Lower leg skin (tissue), 4 donors: Measurements from ENCODE around the gene PTPN7. TPM values are rescaled to one million over a fixed set of nuclear protein-coding genes. Genes with fewer than 3 reads are reported as not detected.

ENCODE experiments used
- DNase-seq, 2 donors: peaks; one replicate each; pipeline ENCODE4 v3.0.0-alpha.2; 2019; ENCODE audit warnings: low spot score in 2 of 2
- H3K4me3 ChIP-seq: fragments of 200-600 bp; sonication (generic); 2 replicates; pipeline ENCODE4 v1.5.1; 2017; ENCODE audit warnings: mild to moderate bottlenecking, low read depth; ENCODE audit not compliant: poor library complexity, severe bottlenecking
- CTCF ChIP-seq, 3 donors: fragments of 450-650 bp; IDR thresholded peaks; one replicate each; pipeline ENCODE4 v1.5.1; 2016; ENCODE audit warnings: antibody characterized with exemption in 3 of 3, mild to moderate bottlenecking in 3 of 3, moderate library complexity in 2 of 3
- POLR2A ChIP-seq, 2 donors: fragments of 450-650 bp; IDR thresholded peaks; one replicate each; pipeline ENCODE4 v1.6.1; 2016 to 2017; ENCODE audit warnings: antibody characterized with exemption in 2 of 2, mild to moderate bottlenecking in 1 of 2, moderate library complexity in 1 of 2
- WGBS, 2 donors: methylation state at CpG; one replicate each; pipeline ENCODE4 v1.1.5; 2018; 5-methylcytosine and 5-hydroxymethylcytosine counted together
- intact Hi-C: fragments of 100-400 bp; cut with DNase I; formaldehyde crosslinking; loops from one replicate; pipeline ENCODE4 v1.15.0; 2023; ENCODE audit warnings: low total_unique reads
- total RNA-seq, 4 donors: library from RNA; depleted of rRNA; stranded (reverse); fragments of >200 nt; gene quantifications; one replicate each; pipeline ENCODE4 v1.1.0, GENCODE V29; 2016

PTPN7 gene
- total RNA-seq, 4 donors from 2014 or later, result 1.6 to 2.4 (median 2.2) TPM

- H3K4me3 ChIP-seq, result no peak overlapping the region
- intact Hi-C loops, result no loop called here
- WGBS, 2 donors, result 70 to 84% methylated on average over 21 of the region's 22 CpGs
- TF ChIP-seq CTCF (IDR thresholded peaks at IDR 0.05) (no peak), POLR2A (IDR thresholded peaks at IDR 0.05) (no peak)
- DNase-seq, result no peak
These were observed 997 bp upstream of the PTPN7 start for GRCh38 chr1:202161151-202162046.

GRCh38 chr1:202159534-202160371 lies 649 bp downstream of the PTPN7 start:
- no peak overlapping the region for H3K4me3 ChIP-seq
- WGBS, 2 donors, result 77 to 93% methylated on average over 16 of the region's 16 CpGs
- intact Hi-C loops, result no loop called here
- DNase-seq, result no peak
- TF ChIP-seq POLR2A (IDR thresholded peaks at IDR 0.05) (no peak), CTCF (IDR thresholded peaks at IDR 0.05) (no peak)

GRCh38 chr1:202158810-202159533 lies 1.4 kb downstream of the PTPN7 start:
- TF ChIP-seq POLR2A (IDR thresholded peaks at IDR 0.05) (no peak), CTCF (IDR thresholded peaks at IDR 0.05) (no peak)
- 74 to 88% methylated on average over 8 to 10 of the region's 10 CpGs for WGBS, 2 donors
- intact Hi-C loops, result no loop called here
- no peak overlapping the region for H3K4me3 ChIP-seq
- DNase-seq, result no peak

- 93 to 95% methylated on average over 9 to 10 of the region's 10 CpGs for WGBS, 2 donors
- DNase-seq, result no peak
- intact Hi-C loops, result no loop called here
- H3K4me3 ChIP-seq, result no peak overlapping the region
- TF ChIP-seq POLR2A (IDR thresholded peaks at IDR 0.05) (no peak), CTCF (IDR thresholded peaks at IDR 0.05) (no peak)
These were observed 2.5 kb downstream of the PTPN7 start for GRCh38 chr1:202157945-202158344.

- no peak overlapping the region for H3K4me3 ChIP-seq
- intact Hi-C loops, result no loop called here
- TF ChIP-seq POLR2A (IDR thresholded peaks at IDR 0.05), result no peak
- TF ChIP-seq CTCF (IDR thresholded peaks at IDR 0.05), result no peak
- WGBS, 2 donors, result 81 to 89% methylated on average over 8 of the region's 8 CpGs
- DNase-seq, result no peak
These were observed 3.8 kb downstream of the PTPN7 start for GRCh38 chr1:202156590-202156989.
